GM12873 (cell line): Measurements from ENCODE around the gene ITFG2.

Experiments
- TF ChIP-seq, protein P1 (sequence below): IDR thresholded peaks from 2 replicates; pipeline ENCODE4 v1.5.1; 2012; ENCODE audit warnings: low read depth, mild to moderate bottlenecking, moderate library complexity, low read length, control low read depth; ENCODE audit not compliant: insufficient read depth; ENCODE audit errors: missing control alignments

Gene ITFG2

DNA sequence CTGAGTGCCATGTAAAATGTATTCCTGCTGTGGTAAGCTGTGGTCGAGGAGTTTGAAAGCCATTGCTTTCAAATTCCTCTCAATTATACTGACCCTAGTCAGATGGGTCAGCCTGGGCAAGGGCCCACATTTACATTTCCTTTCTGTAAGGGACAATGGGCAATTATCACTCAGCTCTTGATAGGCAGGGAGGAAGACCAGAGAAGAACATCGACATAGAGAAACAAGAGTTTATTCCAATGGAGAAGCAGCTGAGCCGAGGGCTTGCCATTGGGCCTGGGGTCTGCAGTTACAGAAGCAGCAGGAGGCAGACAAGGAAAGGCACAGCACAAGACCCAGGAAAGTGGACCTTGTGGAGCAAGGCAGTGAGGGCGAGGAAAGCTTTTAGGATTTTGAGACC, 12.7 kb downstream of the ITFG2 start:
- TF ChIP-seq, protein P1, sequence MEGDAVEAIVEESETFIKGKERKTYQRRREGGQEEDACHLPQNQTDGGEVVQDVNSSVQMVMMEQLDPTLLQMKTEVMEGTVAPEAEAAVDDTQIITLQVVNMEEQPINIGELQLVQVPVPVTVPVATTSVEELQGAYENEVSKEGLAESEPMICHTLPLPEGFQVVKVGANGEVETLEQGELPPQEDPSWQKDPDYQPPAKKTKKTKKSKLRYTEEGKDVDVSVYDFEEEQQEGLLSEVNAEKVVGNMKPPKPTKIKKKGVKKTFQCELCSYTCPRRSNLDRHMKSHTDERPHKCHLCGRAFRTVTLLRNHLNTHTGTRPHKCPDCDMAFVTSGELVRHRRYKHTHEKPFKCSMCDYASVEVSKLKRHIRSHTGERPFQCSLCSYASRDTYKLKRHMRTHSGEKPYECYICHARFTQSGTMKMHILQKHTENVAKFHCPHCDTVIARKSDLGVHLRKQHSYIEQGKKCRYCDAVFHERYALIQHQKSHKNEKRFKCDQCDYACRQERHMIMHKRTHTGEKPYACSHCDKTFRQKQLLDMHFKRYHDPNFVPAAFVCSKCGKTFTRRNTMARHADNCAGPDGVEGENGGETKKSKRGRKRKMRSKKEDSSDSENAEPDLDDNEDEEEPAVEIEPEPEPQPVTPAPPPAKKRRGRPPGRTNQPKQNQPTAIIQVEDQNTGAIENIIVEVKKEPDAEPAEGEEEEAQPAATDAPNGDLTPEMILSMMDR, result no peak

DNA sequence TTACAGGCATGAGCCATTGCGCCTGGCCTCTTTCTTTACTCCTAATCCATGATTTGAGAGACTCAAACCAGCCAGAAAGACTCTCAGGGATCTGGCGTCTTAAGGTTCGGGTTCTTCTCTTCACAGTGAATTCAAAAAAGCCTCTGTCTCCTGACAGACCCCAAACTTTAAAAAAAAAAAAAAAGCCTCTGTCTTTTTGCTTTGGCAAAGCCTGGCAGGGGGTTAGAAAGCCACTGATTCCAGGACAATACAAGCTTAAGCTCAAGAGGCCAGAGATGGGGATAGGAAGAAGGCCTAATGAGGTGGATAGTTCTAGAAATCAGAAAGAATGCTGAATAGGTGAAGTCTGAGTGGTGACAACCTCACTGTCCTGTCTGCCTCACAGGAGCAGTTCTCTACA, 13.6 kb downstream of the ITFG2 start:
- TF ChIP-seq, protein P1, result no peak

DNA sequence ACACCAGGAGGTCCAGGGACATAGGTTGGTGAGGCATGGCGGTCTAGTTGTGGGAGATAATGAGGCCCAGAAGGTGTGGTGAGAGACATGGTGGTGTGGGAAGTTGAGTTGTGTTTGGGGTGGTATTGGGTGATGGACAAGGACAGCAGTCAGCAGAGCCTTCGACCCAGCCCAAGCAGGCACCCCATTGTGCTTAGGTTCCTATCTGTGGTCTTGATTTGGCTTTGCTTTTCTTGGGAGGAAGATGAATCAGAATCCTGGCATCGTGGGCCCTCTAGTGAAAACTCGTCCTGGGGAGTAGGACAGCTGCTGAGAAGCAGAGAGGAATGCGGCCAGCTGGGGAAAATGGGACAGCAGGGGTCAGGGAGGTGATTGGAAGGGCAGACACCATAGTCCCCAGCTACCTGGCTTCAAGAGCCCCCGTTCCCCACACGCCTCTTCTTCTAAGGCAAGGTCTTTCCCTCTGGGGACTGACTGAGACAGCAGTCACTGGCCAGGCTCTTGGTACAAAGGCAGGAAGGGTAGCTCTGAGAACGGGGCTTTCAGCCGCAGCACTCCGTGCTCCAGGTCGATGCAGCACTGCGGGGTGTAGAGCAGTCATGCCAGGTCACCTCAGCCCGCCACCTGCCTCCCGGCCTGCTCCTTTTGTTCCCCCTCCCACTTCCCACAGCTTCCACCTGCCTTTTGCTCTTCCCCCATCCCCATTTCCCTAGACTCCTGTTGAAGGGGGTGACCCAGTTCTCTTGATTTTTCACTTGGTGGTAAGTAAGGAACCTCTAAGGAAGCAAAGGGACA, 14.4 kb downstream of the ITFG2 start:
- TF ChIP-seq, protein P1, result no peak

DNA sequence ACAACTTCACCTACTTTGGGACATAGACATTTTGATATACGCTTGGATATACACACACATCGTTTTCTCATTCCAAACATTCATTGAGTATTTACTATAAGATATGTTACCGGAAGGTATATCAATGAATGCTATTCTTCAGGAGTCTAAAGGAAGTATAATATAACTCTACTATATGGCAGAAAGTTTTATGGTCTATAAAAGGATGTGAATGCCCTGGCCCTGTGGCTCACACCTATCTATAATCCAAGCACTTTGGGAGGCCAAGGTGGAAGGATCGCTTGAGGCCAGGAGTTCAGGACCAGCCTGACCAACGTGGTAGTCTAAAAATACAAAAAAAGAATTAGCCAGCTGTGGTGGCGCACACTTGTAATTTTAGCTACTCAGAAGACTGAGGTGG, 16.8 kb downstream of the ITFG2 start:
- TF ChIP-seq, protein P1, result no peak

DNA sequence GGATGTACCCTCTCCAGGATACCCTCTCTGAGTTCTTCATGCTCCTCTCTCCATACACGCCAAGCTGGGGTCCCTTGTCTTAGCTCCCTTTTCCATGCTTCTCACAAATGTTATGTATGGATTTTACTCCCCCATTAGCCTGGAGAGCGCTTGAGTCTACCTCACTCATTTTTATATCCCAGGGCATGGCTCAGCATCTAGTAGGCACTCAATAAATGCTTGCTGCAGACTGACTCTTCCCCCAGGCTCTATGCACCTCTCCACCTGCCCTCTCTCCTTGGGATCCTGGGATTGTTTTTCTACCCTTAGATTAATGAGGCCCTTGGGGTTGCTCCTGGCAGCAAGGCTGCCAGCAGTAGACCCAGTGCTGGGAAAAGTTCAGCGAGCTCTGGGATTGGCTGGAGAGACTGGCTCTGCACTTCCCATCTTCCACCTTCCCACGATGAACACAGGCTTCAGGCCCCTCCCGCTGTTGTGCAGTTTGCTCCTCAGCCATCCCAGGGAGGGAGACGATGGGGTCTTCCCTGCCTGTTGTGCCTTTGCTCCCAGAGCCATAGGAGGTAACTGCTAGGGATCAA, 20.2 kb downstream of the ITFG2 start:
- TF ChIP-seq, protein P1, result no peak

DNA sequence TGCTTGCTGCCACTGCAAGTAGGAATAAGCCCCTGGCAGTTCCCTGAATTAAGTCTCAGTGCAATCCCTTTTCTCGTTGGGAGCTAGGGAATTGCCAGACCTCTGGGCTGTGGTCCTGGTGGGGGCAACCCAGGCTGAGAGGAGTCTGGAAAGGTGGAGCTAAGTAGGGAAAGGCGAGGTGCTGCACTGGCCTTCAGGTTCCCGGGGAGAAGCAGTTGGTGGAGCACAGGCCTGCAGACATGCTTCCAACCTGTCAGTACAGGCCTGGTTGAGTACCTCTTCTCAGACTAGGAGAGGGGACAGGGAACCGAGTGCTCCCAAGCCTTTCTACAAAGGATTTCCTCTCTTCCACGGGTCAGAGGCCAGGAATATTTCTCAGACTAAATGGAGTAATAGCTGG, 20.9 kb downstream of the ITFG2 start:
- TF ChIP-seq, protein P1, result no peak

DNA sequence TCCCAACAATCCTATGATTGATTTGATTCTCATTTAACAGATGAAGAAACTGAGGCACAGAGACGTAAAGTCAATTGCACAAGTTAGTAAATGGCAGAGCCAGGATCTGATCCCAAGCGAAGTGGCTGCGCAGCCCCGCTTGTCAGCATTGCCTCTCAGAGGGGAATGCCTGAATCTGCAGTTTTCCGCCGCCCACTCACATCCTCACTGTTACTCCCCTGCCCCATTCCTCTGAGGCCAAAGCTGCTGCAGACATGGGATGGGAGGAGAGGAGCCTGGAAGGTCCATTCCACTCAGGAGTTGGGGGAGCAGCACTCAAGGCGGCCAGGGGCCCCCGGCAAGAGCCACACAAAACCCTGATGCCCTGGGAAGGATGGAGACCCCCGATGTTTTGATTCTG, 21.3 kb downstream of the ITFG2 start:
- TF ChIP-seq, protein P1, result no peak
